Measurements from ENCODE around the gene AJM1.
"Not testable (repeated sequence)": the region's sequence is repeated elsewhere in the genome, so short reads cannot be mapped to it uniquely, and the experiment has no call there.

The AJM1 gene

GRCh38 chr9:136882109-136882946 lies 40.0 kb downstream of the AJM1 start:
- DNase-seq = peak; percentile 90

GRCh38 chr9:136882947-136883283 lies 40.6 kb downstream of the AJM1 start:
- DNase-seq = not testable (repeated sequence)

GRCh38 chr9:136883670-136884069 lies 41.4 kb downstream of the AJM1 start:
- DNase-seq = not testable (repeated sequence)

GRCh38 chr9:136885950-136886578 lies 43.8 kb downstream of the AJM1 start, which contains the start of gene TRAF2:
Gene TRAF2, plus strand, starts transcription at chr9:136886516. Its CDS starts 12,225 bp downstream, at chr9:136898741.
- peak; percentile 98 for DNase-seq

- peak; percentile 34 for DNase-seq
Observed at GRCh38 chr9:136886610-136887597, 44.6 kb downstream of the AJM1 start.

- DNase-seq = no peak
Observed at GRCh38 chr9:136888454-136888853, 46.2 kb downstream of the AJM1 start.

- DNase-seq = no peak
Observed at GRCh38 chr9:136889858-136890257, 47.6 kb downstream of the AJM1 start.

- no peak for DNase-seq
Observed at GRCh38 chr9:136890661-136891060, 48.4 kb downstream of the AJM1 start.
